UCSD-AML1 (cell line): ENCODE results near the gene MAD1L1.
A peak's percentile ranks its signal among the peaks of the same experiment; 100 is the strongest.
"Not testable (repeated sequence)": the region's sequence is repeated elsewhere in the genome, so short reads cannot be mapped to it uniquely, and the experiment has no call there.

Experiments used
- DNase-seq: peaks from one replicate; lab custom pipeline; 2025; ENCODE audit not compliant: unreplicated experiment; lab: John Stamatoyannopoulos, UW

MAD1L1 gene

GRCh38 chr7:2071133-2071832, 161.5 kb downstream of the MAD1L1 start:
- no peak for DNase-seq

GRCh38 chr7:2070151-2070763, 162.5 kb downstream of the MAD1L1 start:
- no peak for DNase-seq

- DNase-seq = no peak
Observed at GRCh38 chr7:2069472-2069860, 163.3 kb downstream of the MAD1L1 start.

- DNase-seq = no peak
Observed at GRCh38 chr7:2068693-2069471, 163.9 kb downstream of the MAD1L1 start.

GRCh38 chr7:2066251-2066919, 166.4 kb downstream of the MAD1L1 start:
- DNase-seq = peak; percentile 13

- DNase-seq = no peak
Observed at GRCh38 chr7:2065528-2065927, 167.2 kb downstream of the MAD1L1 start.

- no peak for DNase-seq
Observed at GRCh38 chr7:2063563-2064260, 169.0 kb downstream of the MAD1L1 start.

GRCh38 chr7:2062648-2063047, 170.1 kb downstream of the MAD1L1 start:
- no peak for DNase-seq

GRCh38 chr7:2060701-2061100, 172.0 kb downstream of the MAD1L1 start:
- no peak for DNase-seq

- DNase-seq = no peak
Observed at GRCh38 chr7:2059964-2060700, 172.6 kb downstream of the MAD1L1 start.

- DNase-seq = not testable (repeated sequence)
Observed at GRCh38 chr7:2058246-2058645, 174.5 kb downstream of the MAD1L1 start.

GRCh38 chr7:2055956-2056355, 176.8 kb downstream of the MAD1L1 start:
- no peak for DNase-seq

- DNase-seq = no peak
Observed at GRCh38 chr7:2054927-2055326, 177.8 kb downstream of the MAD1L1 start.

- DNase-seq = no peak
Observed at GRCh38 chr7:2053395-2053794, 179.3 kb downstream of the MAD1L1 start.

GRCh38 chr7:2052657-2053048, 180.1 kb downstream of the MAD1L1 start:
- no peak for DNase-seq

- DNase-seq = no peak
Observed at GRCh38 chr7:2051707-2052656, 180.8 kb downstream of the MAD1L1 start.

GRCh38 chr7:2050511-2050866, 182.3 kb downstream of the MAD1L1 start:
- DNase-seq = no peak

- DNase-seq = no peak
Observed at GRCh38 chr7:2049782-2050510, 182.8 kb downstream of the MAD1L1 start.
